ENCODE results near the gene CFAP92.
A peak's percentile ranks its signal among the peaks of the same experiment; 100 is the strongest.

Gene CFAP92

GRCh38 chr3:128993461-128994172 is at the start of gene CFAP92:
Gene CFAP92 (minus strand): TSS chr3:128994076. CDS start chr3:128993304, 772 bp downstream.
- peak; percentile 86 for DNase-seq

GRCh38 chr3:129040579-129041300 is 46.9 kb upstream of the CFAP92 start:
- no peak for DNase-seq

GRCh38 chr3:129040039-129040336 is 46.1 kb upstream of the CFAP92 start:
- DNase-seq = no peak

- DNase-seq = no peak
These were observed 45.6 kb upstream of the CFAP92 start for GRCh38 chr3:129039271-129040038.

GRCh38 chr3:129038121-129038855 is 44.4 kb upstream of the CFAP92 start:
- no peak for DNase-seq

- DNase-seq = no peak
These were observed 43.2 kb upstream of the CFAP92 start for GRCh38 chr3:129037093-129037419.

- no peak for DNase-seq
These were observed 42.6 kb upstream of the CFAP92 start for GRCh38 chr3:129036222-129037092.

- no peak for DNase-seq
These were observed 41.7 kb upstream of the CFAP92 start for GRCh38 chr3:129035360-129036221.

GRCh38 chr3:129034642-129035041 is 40.8 kb upstream of the CFAP92 start:
- no peak for DNase-seq

- no peak for DNase-seq
These were observed 39.9 kb upstream of the CFAP92 start for GRCh38 chr3:129033633-129034321.

GRCh38 chr3:129033151-129033550 is 39.3 kb upstream of the CFAP92 start:
- DNase-seq = no peak

- no peak for DNase-seq
These were observed 38.8 kb upstream of the CFAP92 start for GRCh38 chr3:129032716-129033115.

- DNase-seq = no peak
These were observed 37.8 kb upstream of the CFAP92 start for GRCh38 chr3:129031476-129032215.

- no peak for DNase-seq
These were observed 36.7 kb upstream of the CFAP92 start for GRCh38 chr3:129030611-129031010.

GRCh38 chr3:129028866-129029265 is 35.0 kb upstream of the CFAP92 start:
- no peak for DNase-seq

GRCh38 chr3:129027544-129027880 is 33.6 kb upstream of the CFAP92 start:
- no peak for DNase-seq

- peak; percentile 85 for DNase-seq
These were observed 33.1 kb upstream of the CFAP92 start for GRCh38 chr3:129026728-129027543.

- no peak for DNase-seq
These were observed 32.0 kb upstream of the CFAP92 start for GRCh38 chr3:129025691-129026435.
